NCI-H226 (cell line): ENCODE data around the gene POLR2E.
"Not testable (repeated sequence)": the region's sequence is repeated elsewhere in the genome, so short reads cannot be mapped to it uniquely, and the experiment has no call there.

Experiments
- DNase-seq: peaks from one replicate; pipeline ENCODE4 v3.0.0-alpha.2; 2015

Gene POLR2E

GRCh38 chr19:1125601-1126467 is 30.7 kb upstream of the POLR2E start:
- peak; percentile 31 for DNase-seq

DNA sequence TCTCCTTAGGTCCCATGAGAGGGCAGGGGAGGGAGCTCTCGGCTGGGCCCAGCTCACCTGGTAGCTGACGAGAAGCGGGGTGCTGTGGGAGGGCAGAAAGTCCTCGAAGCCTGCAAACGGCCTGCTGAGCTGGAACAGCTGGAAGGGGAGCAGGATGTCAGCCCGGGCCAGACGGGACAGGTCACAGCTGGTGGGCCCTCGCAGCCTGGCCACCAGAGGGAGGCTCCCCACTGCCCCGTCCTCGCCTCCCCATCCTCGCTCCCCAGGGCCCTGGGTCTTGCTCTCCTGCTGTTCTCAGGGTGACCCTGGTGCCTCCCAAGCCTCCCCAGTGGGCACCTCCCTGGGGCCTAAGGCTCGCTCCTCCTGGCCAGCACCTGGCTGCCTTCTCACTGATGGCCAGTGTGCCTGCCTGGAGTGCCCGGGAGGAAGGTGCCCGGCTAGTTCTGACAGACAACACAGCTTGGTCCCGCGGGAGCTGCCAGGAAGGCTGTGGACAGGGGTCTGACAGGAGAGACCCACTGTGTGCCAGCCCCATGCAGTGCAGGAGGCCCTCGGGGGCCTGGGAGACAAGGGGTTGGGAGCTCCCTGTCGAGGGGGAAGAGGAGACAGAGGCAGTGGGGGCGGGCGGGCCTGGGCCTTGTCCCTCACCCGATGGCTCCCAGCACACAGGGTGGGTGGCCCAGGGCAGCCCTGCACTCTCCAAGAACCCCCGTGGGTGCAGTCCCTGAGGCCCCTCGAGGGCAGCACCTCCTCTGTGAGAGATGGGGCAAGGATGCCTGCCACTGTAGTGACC is 28.9 kb upstream of the POLR2E start:
- DNase-seq = no peak

- no peak for DNase-seq
Observed at GRCh38 chr19:1123381-1123780, 28.2 kb upstream of the POLR2E start.

- DNase-seq = peak; percentile 53
Observed at GRCh38 chr19:1122972-1123363, 27.8 kb upstream of the POLR2E start.

DNA sequence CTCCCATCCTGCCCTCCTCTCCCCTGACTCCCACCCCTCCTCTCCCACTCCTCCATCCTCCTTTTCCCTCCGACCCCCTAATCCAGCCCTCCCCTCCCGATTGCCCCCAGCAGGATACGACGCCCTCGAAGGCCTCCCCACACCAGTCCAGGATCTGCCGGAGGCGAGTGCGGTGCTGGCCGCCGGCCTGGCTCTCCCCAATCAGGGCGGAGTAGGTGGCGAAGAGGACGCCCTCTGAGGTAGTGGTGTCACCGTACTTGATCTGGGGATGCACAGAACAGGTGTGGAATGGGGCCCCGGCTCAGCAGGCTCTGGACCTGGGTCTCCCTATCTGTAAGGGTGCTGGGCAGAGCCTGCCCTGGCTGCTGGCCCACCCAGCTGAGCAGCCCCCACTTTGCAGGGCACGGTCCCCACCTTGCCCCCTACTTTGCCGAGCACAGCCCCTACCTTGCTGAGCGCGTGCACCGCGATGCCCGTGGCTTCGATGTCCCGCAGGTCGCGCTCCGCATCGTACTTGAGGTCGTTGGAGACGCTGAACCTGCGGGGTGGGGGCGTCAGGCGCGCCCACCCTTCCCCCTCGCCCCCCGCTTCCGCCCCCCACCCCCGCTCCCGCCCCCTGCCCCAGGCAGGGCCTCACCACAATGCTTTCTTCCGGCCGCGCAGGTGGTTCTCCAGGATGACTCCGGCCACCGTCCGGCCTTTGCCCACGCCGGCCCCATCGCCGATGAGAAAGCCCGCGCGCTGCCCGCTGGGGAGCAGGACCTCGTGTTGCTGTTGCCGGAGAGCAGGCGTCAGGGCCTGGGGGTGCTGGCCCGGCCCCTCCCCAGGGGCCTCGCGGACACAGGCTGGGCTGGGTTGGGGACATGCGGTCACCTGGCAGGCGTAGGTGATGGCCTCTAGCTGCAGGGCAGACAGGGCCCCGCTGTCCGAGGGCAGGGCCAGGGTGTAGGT is 27.1 kb upstream of the POLR2E start:
- no peak for DNase-seq

- no peak for DNase-seq
Observed at GRCh38 chr19:1121395-1121794, 26.2 kb upstream of the POLR2E start.

DNA sequence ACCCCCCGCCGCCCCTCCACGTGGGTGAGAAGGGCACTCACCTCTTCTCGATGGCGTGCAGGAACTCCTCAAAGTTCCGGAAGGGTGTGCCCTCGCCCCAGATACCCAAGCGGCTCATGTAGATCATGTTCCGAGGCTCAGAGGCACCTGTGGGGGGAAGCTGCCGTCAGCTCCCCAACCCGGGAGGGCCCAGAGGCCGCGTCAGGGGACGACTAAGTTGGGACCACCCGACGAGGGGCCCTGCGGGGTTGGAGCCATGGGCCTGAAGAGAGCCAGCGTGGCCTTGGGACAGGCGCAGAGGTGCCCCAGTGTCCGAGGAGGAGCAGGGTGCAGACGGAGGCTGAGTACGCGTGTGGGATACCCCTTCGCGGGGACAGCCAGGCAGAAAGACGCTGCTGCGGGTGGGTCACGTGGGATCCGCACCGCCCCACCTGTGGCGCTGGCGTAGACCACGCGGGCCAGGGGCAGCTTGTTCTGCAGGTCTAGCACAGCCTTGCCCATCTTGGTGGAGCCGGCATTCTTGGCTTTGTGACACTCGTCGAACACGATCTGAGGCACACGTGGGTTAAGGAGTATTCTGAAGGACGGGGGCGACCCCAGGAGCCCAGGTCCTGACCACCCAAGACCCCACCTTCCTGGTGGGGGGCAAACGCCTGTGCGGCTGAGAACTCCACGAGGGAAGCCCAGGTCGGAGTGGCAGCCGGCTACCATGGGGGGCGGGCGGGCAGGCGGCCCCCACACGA is 24.5 kb upstream of the POLR2E start:
- DNase-seq = no peak

DNA sequence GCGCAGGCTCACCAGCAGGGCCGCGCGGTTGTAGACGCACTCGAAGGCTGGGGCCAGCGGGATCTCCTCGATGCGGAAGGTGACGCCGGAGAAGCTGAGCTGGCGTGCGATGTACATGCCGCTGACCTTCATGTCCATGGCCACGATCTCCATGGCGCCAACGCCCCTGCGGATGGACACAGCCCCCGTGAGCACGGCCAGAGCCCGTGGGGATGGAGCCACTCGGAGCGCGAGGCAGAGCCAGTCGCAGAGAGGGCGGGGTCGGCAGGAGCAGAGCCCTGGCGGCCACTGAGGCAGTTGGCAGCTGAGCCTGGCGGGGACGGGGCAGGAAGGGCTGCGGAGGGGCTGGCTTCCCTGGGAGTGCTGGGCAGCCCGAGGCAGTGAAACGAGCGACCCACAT is 23.8 kb upstream of the POLR2E start:
- no peak for DNase-seq

DNA sequence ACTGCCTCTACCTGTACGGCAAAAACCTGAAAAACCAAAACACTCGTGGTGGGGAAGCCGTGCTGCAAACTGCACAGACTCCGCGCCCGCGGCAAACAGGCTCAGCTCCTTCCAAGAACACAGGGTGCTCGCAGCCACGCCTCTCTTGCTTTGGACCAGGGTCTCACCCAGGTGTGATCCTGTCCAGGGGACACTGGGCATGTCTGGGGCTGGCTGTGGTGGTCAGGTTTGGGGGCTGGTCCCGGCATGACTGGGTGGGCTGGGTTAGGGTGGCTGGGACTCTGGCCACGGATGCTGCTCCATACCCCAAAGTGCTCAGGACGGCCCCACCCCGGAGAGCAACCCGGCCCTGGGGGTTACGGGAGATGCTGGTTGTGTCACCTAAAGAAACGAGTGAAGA is 22.5 kb upstream of the POLR2E start:
- DNase-seq = no peak

DNA sequence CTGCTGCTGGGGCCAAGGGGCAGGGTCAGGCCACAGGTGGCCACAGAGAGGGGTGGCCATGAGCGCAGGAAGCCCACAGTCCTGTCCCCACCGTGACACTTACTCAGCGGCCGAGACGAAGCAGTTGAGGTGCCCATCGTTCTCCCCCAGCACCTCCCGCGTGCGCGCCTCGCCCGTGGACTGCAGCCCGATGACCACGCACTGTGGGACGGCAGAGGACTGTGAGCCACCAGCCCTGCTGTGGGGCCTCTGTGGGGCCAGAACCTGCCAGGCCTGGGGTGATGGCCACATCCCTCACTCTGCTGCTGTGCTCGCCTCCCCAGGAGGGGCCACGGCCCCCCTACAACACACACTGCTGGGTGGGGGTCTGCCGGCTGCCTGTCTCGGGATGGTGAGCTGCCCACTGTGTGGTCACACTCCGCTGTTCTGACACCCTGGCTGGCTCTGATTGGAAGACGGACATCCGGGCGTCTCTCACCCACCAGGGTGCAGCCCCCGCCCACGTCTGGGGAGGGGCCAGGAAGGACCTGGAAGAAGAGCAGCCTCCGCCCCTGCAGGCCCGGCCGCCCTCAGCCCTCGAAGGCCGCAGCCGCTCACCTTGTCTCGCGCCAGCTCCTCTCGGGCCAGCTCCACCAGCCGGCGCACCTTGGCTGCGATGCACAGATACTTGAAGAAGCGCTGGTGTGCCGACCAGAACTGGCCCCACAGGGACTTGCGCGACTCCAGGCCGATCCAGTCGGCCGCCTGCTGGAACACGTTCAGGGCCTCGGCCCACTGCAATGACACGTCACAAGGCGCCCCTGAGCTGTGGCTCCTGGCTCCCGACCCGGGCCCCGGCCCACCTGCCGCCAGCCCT is 21.8 kb upstream of the POLR2E start:
- DNase-seq = no peak

DNA sequence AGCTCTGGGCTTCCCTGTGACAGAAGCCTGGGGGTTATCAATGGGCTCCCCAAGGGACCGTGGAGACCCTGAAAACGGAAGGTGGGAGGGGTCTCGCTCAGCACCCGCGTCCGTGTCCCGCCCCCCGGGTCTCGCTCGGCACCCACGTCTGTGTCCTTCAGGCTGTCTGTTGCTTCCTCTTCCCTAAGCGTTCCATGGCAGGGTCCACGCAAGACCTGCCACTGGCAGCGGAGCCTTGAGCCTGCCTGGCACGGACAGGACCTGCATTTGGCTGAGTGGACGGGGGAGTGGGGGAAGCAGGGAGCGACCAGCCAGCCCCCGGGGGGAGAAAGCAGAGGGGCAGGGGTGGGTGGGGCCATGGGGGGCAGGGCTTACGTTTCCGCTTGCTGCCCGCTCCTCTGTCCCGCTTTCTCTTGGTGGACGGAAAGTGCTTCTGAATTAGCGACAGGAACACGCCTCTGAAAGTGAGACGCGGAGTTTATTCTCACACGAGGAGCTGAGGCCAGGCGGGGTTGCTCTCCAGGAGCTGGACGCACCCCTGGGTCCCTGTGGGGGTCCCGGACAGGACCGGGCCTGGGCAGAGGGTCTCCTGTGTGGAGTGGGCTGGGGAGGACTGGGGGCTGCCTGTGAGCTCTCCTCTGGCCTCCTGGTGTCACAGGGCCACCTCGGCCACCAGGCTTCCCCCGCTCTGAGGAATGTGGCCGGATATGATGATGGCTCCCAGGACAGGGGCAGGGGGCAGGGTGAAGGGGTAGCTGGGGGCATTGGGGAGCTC is 20.7 kb upstream of the POLR2E start:
- no peak for DNase-seq

GRCh38 chr19:1114728-1115127 is 19.6 kb upstream of the POLR2E start:
- DNase-seq = not testable (repeated sequence)

DNA sequence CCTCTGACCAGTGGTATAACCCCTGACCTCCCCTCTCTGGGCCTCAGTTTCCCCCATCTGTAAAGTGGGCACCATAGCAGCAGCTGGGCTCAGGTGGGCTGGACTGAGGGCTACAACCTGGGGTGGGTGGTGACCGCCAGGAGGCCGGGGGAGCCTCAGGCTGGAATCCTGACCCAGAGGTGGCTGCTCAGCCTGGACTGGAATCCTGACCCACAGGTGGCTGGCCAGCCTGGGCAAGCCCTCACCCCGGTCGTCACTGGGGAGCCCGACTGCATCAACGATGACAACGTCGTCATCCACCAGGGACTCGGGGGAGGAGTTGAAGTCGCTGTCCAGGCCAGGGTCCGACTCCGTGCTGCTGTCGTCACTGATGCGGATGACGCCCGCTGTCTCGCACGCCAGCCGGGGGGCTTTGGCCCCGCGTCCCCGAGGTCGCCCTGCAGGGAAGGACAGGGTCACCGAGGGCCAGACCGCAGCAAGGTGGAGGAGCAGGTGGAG is 18.9 kb upstream of the POLR2E start:
- DNase-seq = no peak

DNA sequence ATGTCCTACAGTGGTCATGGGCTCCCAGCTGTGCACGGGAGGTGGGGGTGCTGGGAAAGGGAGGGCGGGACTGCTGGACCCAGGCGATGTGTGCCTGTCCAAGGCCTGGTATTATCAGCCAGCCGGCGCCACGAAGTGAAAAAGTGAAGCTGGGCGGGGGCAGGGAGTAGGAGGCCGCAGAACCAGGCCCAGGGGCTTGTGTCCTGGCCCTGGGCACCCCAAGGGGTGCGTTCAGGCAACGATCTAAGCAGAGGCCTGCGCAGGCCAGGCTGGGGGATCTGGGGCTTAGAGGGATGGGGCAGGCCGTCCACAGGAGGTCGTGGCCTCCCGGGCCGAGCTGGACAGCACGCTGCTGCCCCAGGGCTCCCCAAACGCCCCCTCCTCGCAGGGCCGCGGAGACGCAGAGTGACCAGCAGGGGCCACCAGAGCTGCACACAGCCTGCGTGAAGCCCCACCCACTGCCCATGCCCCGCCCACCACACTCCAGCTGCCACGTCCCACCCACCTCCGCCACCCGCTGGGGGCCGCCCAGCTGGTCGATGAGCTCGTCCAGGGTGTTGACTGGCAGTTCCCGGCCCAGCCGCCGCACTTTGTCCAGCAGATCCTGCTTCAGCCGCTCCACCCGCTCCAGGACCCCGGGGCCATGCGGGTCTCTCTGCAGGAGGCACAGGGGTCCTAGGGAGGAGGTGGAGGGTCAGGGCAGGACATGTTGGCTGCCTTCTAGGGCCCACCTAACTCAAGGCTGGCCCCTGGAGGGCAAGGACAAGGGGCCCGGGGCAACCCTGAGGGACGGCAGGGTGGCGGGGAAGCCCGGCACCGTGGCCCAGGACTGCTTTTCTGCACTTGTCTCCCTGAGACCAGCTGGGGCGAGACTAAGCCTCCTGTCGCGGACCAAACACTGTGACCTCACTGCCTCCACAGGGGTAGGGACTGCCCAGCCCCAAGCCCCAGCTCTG is 18.1 kb upstream of the POLR2E start:
- DNase-seq = peak; percentile 76

DNA sequence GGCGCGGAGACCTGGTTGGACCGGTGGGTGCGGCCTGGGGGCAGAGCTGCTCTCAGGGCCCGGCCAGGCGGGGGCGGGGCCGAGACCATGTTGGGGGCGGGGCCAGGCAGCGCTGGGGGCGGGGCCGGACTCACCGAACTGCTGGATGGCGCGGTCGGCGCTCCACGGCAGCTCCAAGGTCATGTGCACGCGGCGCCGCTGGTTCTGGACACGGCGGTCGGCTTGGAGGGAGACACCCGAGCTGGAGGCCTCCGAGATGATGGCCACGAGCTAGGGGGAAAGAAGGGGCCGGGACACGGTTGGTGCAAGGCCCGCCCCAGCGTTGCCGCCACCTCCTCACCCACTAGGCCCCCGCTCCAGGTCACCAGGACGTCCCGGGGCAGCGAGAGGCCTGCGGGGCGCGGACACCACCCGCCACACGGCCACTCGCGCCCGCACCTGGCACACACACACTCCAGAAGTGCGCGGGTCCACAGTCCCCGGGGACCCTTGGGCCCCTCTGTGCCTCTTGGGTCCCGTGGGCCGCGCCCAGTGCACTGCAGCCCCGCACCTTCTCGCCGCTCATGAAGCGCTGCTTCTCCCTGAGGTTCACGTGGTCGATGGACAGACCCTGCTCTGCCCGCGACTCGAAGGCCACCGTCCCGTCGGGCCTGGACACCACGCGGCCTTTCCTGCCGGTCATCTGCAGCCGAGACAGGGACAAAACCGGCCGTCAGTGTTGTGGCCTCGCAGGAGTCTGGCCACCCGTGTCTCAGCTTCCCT is 17.3 kb upstream of the POLR2E start:
- no peak for DNase-seq

DNA sequence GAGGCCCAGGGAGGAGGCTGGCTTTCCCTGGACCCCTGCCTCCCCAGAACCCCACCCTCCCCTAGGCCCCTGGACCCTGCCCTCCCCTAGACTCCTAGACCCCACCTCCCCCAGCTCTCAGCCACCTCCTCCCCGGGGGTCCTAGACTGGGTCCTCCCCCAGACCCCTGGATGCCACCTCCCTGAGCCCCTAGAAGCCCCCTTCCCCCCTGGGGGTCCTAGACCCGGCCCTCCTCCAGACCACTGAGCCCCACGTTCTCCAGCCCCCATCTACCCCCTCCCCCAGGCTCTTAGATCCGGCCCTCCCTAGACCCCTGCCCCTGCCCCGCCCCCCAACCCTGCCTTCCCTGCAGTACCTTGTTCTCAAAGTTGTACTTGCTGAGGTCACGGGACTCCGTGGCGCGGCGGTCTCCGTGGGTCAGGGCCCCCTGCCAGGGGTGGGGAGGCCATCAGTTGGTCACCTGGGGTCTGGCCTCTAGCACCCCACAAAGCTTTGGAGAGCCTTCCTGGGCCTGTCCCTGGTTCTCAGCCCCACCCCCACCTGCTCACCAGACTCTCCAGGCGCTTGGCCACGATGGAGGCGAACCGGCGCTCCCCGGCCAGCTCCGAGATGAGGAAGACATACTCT is 16.6 kb upstream of the POLR2E start:
- DNase-seq = no peak

DNA sequence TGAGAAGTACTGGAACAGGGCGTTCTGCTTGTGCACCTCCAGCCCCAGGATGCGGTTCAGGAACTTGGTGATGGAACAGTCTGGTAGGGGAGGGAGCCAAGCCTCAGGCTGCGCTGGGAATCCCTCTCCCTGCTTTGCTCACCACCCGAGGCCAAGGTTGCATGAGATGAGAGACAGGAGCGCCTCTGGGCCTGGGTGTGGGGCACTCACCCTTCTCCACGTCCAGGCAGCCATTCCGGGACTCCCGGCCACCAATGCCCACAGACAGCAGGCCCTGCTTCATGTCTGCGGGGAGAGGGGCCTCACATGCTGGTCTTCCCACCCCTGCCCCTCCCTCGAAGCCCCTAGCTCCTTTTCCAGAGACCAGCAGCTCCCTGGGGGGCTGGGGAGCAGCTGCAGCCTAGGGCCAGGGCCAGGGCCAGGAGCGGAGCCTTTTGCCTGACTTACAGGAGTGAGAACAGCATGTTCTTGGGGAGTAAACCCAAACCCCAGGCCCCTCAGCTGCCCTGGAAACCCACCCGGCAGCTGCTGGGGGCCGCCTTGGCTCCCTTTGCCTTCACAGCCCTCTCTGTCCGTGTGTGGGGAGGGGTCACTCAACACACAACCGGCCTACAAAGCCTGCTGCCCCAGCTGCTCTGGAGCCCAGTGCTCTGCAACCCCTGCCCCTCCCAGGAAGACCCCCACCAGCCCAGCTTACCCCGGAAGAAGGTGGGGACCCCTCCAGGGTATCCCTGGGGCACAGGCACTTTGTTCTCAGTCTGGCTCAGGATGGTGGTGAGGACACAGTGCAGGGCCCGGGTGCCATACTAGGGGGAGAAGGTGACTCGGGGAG is 15.8 kb upstream of the POLR2E start:
- DNase-seq = peak; percentile 52
